HG02571 (cell line): ENCODE results near the gene MTA2.
"Not testable (repeated sequence)": the region's sequence is repeated elsewhere in the genome, so short reads cannot be mapped to it uniquely, and the experiment has no call there.

Experiments used
- ATAC-seq: cut with Tn5 transposase; IDR thresholded peaks from one replicate; pipeline ENCODE4 v1.9.1; 2021; ENCODE audit warnings: mild to moderate bottlenecking, moderate library complexity; ENCODE audit not compliant: unreplicated experiment

The MTA2 gene

DNA sequence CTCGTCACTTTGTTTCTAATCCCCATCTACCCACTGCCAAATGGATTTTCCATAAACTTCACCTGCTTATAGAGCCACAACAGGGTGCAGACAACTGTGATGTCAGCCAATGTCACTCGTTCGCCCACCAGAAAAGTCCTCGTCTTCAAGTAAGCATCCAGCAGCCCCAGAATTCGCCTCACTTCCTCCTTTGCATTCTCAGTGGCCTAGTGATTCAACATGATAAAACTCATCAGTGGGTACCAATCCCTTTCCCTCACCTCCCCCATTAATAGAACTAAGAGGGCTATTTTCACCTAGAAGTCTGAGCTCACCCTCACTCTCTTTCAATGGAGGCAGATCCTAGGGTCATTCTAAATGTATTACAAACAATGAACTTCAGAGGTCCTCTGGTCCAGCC is 30.8 kb downstream of the MTA2 start:
- ATAC-seq: not testable (repeated sequence)

DNA sequence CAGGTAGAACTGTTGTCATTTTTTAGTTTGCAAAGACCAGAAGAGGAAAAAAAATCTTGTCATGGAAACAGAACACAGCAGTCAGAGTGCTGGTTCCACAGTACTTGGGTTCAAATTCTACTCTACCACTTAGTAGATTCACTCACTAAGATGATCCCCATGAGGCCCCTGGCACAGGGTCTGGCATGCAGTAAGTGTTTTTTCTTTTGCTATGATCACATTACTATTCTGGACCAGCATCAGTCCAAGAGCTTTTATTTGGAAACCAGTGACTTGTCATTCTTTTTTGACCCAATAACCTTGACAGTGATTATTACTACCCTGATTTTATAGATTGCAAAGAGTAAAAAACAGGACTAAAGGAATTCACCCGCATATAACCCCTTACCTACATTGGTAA is 32.1 kb downstream of the MTA2 start:
- ATAC-seq: no peak

DNA sequence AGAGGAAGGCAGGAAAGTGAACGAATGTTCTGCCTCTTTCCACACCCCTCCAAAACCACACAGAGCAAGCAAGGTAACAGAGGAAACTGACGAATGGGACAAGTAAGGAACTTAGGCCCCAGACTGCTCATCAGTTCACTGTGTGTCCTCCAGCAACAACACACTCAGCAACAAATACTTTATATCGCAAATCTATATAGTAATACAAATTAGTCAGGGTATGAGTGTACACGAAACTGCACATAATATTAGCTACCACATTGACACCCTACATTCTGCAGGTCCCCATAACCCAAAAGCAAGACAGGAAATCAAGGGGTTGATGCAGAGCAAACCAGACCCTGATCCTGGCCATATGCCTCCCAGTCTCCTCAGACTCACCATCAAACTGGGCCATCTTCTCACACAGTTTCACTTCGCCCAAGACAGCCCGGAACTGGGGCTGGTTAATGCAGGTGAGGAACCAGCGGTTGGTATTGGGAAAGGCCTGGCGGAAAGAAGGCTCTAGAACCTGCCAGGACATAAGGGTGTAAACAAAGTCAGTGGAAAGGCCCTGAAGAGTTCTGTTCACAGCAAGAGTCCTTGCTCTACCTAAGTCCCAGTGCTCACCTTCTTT is 34.5 kb downstream of the MTA2 start:
- ATAC-seq: no peak

DNA sequence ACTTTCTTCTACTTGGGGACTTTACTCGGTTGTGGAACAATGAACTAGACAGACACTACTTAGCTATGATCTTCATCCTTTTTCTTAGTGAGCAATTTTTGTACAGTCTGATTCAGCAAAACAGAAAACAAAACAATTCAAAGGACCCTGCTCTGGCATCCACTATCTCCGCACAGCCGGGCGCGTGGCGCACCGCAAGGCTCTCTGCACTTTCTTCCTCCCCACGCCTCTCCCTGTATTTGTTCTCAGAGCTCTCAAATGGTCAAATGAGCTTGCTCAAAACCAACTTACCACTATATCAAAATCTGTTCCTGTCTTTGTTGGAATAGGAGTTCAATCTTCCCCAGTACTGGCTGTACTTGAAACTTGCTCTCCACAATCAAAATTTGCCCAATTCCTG is 35.4 kb downstream of the MTA2 start:
- no peak for ATAC-seq

DNA sequence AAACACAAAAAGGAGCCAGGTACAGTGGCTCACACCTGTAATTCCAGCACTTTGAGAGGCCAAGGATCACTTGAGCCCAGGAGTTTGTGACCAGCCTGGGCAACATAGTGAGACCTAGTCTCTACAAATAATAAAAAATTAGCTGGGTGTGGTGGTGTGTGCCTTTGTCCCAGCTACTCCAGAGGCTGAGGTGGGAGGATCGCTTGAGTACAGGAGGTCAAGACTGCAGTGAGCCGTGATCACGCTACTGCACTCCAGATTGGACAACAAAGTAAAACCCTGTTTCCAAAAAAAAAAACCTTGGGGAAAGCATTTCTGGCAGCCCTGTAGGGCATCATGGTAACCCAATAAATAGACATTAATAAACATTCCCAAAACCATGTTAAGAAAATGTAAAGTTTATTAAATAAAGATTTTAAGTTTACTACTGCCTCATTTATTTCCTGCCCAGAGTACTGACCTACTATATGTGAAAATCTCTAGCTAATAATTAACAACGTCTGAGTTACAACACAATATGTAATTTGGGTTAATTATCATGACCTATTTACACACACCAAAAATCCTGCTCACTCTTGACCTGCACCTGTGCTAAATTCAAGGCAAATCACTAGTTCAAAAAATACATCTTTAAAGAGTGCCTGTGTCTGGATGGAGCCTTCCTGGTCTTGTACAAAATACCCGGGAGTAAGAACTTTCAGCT is 36.4 kb downstream of the MTA2 start:
- ATAC-seq: no peak

DNA sequence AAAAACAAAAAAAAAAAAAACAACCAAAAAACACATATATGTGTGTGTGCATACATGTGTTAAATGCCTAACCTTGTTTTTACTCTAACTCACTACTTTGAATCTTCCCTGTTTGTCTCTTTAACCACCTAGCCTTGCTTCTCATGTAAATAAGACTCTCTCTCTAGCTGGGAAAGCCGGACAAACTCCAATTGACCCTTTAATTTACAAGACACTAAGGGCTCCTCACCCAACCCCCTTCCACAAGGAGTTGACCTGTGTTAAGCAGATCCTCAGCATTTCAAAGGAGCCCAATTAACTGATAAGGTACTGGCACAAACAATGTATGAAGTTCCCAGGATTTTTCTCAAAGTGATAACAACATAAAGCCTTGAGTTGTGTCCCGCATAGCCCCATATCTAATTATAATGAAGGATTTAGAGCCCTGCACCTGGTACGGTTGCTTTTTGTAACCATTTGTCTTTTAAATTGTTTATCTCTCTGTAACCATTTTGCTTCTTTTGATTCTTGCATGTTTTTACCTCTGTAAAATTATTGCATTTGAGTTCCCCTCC is 39.9 kb downstream of the MTA2 start:
- ATAC-seq: not testable (repeated sequence)

DNA sequence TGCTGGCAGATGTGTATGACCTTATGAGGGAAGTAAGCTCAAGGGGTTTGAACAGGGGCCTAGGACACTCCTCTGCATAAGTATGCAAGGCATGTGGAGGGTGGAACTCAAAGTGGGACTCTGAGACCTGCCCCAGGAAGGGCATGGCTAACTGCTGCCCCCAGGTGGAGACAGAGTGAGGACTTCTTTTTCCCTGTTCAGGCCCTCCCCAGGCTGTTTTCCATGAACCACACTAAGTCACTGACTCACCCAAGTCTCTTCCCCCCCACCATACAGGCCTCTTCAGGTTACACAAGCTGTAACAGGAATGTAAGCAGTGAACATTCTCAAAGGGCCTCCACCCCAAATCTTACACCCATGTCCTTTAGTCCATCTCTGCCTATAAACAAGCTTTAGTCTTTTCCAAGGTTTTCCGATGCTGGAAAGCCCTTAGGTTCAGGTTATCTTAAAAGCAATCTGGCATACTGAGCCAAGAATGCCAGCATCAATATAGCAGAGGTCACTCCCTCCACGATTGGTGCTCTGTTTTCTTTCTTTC is 41.0 kb downstream of the MTA2 start:
- ATAC-seq: no peak

DNA sequence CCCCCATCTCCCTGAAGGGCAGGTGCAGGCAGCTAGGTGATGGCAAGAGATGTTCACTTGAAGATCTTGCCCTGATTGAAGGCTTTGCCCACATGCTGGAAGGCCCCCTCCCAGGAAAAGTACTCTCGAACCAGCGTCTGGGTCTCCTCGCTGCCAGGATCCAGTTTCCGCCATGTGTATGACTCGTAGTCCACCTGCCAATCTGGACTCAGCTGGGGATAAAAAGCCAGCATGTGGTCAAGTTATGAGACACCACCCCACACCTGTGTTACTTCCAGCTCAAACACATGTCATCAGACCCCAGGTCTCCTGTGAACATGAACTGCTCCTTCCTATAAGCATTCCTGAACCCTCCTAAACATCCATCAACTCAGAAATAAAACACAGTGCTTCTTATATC is 42.0 kb downstream of the MTA2 start:
- ATAC-seq: not testable (repeated sequence)

DNA sequence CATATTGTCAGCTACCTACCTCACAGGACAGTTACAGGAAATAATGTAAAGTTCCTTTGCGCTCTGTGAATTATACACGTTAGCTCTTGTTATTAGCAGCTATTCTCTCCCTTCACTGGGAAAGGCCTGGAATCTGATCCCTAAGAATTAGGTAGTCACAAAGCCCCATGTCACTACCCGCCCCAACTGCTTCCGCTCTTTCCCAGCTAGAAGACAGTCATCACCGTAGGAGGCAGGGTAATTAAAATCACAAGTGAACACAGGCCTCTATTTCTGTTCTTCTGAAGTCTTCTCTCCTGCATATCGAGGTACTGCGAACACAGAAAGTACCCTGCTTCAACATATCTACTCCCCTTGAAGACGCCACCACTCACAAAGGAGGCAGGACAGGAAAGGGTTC is 42.5 kb downstream of the MTA2 start:
- ATAC-seq: no peak

DNA sequence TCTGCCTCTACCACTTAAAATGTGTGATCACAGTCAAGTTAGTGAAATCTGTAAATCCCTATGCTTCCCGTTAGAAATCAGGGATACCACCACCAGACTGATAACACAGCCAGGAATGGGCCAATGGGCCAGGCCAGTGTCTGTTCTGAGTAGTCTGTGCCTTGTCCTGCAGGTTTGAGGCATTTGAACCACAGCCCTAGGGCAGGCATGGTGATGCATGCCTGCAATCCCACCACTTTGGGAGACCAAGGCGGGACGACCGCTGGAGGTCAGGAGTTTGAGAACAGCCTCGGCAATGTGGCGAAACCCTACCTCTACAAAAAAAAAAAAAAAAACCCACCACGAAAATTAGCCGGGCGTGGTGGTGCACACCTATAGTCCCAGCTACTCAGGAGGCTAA is 43.0 kb downstream of the MTA2 start:
- no peak for ATAC-seq

DNA sequence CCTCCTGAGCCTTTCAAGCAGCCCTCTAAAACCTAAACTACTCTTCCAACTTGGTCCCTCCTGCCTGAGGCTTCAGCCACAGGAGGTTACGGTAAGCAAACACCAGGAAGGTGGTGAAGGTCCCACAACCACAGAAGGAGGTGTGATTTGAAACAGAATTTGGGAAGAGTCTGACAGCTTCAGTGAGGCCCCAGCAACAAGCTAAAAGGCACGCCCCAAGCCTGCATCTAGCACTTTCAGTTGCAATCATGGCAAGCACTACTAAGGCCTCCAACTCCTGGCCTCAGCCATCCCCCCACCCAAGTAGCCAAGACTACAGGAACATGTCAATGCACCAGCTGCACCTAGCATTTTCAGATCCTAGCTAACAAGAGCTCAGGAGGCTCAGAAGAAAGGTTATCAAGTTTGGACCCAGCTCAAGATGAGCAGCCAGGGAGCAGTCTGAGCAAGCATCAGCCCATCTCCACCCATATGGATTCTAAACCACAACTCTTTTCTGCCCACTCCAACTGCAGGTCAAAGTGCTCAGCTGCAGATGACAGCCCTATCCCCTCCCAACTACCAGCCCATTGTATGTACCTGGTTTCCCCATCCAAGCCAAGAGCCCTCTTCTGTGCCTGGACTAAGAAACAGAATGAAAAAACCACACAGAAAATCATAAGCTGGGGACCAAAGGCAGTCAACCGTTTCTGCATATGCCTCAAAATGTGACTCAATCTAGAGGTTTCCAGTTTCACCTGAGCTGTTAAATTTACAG is 44.6 kb downstream of the MTA2 start:
- ATAC-seq: no peak

DNA sequence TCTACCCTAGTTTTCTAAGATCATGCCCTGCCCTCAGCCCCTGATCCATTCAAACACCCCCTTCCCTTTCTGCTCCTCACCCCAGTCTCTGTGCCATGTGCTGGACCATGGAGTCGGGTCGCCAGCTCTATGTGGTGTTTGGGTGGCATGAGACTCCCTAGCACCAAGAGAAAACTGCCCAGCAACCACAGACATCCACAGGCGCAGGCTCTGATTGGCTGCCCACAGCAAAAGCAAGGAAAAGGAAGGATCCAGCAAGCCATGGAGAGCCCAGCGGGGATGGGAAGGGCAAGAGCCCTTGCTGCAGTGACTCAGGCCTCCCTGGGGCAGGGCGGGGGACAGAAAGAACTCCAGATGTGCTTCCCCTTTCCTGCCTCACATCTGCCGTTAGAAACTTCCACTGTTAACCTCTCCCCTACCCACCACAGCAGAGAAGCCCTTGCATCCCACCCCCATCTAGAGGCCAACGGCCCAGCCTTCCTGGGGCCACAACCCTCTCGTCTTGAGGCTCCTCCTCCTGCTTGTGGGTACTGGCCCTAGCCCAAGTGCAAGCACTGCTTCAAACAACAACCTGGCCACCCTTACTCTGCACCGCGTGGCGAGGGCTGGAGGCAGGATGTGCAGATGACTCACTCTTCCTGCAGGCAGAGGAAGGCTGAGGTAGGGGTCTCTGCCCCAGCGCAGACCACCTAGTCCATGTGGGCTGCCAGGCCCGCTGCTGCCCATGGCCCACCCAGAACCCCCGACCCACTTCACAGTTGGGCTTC is 45.4 kb downstream of the MTA2 start:
- peak; percentile 42 for ATAC-seq

DNA sequence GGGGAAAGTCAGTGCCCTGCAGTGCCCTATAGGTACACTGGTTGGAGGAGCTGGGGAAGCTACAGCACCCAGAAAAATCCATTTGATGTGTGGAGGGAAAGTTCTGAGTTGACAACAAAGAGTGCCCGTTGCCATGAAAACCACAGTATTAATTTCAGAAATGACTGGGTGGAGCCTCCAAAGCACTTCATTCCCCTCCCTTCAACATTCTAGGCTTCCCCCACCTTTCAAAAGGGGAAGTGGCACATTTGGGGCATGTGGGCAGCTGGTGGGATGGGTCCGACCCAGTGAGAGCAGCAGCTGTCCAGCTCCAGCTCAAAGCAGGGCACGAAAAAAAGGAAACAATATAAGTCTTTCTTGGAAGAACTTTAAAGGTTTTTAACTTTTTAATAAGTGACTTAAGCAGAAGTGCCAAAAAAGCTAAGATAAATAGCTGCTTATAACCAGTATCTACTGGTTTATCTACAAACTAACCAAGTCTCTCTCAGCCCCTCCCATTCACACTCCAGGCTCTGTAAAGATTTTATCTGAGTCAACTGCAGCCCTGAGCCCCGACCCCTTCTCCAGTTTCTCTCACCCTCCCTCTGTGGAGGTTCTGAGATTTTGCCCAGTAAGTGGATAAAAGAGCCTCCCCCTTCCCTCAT is 46.1 kb downstream of the MTA2 start:
- ATAC-seq: peak; percentile 35

DNA sequence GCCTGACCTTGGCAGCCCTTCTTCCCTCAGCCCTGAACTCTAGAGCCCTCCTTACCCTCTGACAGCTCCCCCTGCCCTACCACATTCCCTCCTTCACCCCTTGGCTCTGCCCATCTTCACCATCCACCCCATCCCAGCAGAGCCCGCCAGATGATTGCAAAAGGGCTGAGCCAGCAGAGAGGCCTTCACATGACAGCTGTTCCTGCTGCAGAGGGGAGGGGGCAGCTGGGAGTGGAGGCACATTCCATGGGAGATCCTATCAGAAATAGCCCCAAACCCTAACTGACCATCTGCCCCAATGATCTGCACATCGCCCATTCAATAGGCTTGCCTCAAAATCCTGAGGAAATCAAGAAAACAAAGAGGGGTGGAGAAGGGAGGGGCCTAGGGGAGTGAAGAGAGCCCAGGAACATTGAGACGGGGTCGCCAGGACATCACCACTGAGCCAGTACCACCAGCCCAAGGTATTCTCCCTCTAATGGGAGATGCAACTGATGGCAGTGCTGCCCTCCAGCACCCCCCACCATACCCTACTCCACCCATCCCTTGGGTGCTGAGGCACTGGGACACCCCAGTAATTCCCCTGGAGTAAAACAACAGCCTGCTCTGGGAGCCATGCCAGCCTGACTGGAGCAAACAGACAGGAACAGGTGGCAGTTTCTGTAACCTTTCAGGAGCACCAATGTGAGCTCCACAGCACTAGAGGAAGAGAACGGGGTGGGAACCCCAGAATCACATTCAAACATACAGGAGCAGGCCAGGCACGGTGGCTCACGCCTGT is 47.1 kb downstream of the MTA2 start:
- ATAC-seq: no peak

DNA sequence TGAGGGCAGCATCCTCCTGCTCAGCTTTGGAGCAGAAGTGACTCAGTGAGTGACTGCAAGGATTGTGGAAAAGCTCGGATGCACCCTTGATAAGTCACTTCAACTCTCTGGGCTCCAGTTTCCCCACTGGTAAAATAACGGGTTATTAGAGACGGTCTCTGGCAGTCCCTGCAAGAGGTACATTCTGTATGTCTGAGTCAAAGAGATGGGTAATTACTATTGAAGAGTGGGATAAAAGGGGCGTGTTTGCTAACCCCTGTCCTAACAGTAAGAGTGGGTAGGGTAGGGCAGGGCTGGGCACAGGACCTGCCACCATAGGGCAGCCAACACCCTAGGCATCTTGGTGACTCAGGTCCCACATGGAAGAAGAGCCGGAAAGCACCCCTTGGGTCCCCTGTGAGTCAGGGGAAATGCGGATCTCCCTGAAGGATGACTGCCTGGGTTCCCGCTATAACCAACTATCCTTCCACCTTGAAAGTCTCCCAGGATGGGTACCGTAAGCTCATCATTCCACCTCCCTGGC is 47.8 kb downstream of the MTA2 start:
- ATAC-seq: no peak

DNA sequence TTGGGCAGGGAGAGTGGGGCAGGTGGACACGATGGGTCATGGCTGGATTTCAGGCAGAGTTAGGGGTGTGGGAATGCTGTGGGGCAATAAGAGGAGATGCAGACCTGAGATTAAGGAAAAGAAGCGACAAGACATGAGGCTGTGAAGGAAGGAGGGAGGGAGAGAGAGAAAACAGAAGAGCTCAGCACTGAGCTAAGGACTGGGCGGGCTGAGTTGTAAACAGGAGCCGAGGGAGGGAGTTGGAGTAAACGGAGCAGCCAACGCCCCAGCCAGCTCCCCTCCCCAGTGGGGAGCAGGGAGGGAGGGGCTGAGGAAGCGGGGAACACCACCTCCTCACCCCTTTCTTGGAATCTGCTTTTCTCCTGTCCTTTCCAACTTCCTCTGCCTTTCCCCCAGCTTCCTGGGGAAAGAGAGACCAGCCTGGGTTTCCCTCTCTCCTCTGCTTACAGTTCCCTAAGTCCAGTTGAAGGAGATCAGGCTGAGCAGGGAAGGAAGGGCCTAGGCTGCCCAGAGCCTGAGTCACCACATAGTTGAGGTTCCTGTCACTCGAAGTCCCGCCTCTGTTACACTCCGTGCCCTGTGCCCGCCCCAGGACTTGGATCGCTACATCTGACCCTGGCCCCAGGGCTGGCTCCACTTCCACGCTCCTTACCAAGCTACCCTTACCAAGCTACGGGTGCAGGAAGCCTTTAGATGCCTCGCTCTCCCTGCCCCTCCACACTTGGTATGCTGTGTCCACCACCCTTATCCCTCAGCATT is 48.4 kb downstream of the MTA2 start:
- ATAC-seq: no peak

DNA sequence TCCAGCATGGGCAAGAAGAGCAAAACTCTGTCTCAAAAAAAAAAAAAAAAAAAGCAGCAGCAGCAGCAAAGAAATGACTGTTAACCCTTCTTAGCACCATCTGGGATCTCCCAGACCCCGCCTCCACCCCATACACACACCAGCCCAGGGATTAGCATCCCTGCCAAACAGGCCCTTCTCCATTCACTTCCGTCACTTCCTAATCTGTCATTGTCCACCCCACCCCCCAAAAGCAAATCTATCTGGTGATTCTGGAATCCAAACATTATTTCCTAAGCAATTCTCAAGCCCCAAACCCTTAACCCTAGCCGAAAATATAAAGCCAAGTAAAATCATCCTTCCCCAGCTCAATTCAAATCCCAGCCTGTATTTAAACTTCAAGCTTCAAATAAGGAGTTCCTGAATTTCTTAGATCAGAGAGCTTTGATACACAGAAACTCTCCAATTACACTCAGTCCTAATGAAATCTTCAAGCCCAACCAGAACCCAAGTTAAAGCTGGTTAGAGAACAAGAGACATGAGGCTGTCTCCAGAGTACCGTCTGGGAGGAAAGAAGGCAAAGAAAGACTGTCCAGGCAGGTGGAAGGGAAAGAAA is 49.1 kb downstream of the MTA2 start:
- no peak for ATAC-seq

DNA sequence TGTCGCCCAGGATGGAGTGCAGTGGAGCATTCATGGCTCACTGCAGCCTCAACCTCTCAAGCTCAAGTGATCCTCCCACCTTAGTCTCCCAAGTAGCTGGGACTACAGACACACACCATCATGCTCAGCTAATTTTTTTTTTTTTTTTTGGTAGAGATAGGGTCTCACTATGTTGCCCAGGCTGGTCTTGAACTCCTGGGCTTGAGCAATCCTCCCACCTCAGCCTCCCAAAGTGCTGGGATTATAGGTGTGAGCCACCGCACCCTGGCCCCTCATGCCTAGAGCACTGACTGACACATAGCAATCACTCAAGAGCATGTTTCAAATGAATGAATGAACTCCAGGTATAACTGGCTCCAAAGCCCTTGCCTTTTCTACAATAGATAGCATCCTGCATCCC is 51.2 kb downstream of the MTA2 start:
- not testable (repeated sequence) for ATAC-seq
